HL-60 (cell line): ENCODE results near the gene LDHB.

ENCODE experiments used
- CTCF ChIP-seq: IDR thresholded peaks from one replicate; pipeline ENCODE4 v1.5.1; 2011; ENCODE audit warnings: low read length, control low read depth, inconsistent platforms; ENCODE audit not compliant: insufficient read depth
- GABPA ChIP-seq: IDR thresholded peaks from 2 replicates; pipeline ENCODE4 v1.6.1; 2012; ENCODE audit warnings: low read depth
- POLR2AphosphoS5 ChIP-seq: IDR thresholded peaks from 2 replicates; pipeline ENCODE4 v1.6.1; 2012; ENCODE audit warnings: low read depth
- REST ChIP-seq: IDR thresholded peaks from 2 replicates; pipeline ENCODE4 v1.6.1; 2012; ENCODE audit warnings: low read depth; ENCODE audit not compliant: insufficient replicate concordance

GRCh38 chr12:21600196-21600595 lies 57.4 kb downstream of the LDHB start:
- TF ChIP-seq POLR2AphosphoS5 = no peak
- no peak for TF ChIP-seq CTCF
- TF ChIP-seq REST = no peak
- no peak for TF ChIP-seq GABPA
